ENCODE results near the gene LPP.

The LPP gene

DNA sequence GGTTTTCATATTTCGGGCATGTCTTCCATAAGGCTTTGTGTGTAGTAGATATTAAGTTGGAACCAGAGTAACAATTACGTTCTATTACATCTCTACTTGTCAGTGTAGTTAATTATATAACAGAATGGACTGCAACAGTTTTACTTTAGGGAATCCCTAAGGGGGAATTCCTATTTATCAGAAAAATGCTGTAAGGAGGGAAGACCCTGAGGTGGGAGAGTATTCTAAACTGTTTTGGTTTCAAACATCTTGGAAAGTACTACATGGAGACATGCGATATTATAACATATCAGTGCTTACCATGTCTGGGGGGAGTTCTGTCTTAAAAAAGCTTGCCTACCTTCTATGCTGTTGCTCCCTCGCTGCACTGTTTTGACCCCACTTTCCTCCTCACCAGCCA, 238.1 kb downstream of the LPP start:
- TF ChIP-seq FOXP2 (optimal IDR thresholded peaks at IDR 0.05; ENCODE audit: borderline replicate concordance, extremely low read depth, extremely low read length, insufficient read depth) (no peak), SIN3A (IDR thresholded peaks at IDR 0.05; ENCODE audit: borderline replicate concordance, insufficient read depth, low read length) (no peak), POLR2AphosphoS5 (IDR thresholded peaks at IDR 0.05; ENCODE audit: low read depth, low read length) (no peak), REST (IDR thresholded peaks at IDR 0.05; ENCODE audit: insufficient read depth in 1 of 2, low read depth in 2 of 2, low read length in 2 of 2) (no peak), TAF1 (IDR thresholded peaks at IDR 0.05; ENCODE audit: borderline replicate concordance, insufficient read depth, low read length) (no peak)

DNA sequence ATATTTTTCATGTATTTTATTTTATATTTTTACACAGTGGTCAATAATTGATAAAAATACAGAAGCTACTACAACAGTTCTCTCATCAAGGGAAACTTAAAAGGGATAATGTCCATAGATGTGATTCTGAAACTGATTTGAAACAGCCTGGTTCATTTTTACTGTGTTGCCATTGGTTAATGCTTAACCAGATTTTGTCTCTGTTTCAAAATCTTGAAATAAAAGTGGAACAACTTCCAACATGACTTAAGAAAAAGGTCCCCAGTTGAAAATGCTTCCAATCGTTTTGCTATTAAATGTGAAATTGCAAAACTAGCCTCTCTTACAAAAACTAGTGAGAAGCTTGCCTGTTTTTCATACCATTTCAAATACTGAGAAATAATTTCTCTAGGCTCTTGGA, 240.7 kb downstream of the LPP start:
- no peak for TF ChIP-seq POLR2AphosphoS5 (IDR thresholded peaks at IDR 0.05; ENCODE audit: low read depth, low read length)
- no peak for TF ChIP-seq TAF1 (IDR thresholded peaks at IDR 0.05; ENCODE audit: borderline replicate concordance, insufficient read depth, low read length)
- no peak for TF ChIP-seq FOXP2 (optimal IDR thresholded peaks at IDR 0.05; ENCODE audit: borderline replicate concordance, extremely low read depth, extremely low read length, insufficient read depth)
- TF ChIP-seq REST (IDR thresholded peaks at IDR 0.05; ENCODE audit: insufficient read depth in 1 of 2, low read depth in 2 of 2, low read length in 2 of 2) = no peak
- no peak for TF ChIP-seq SIN3A (IDR thresholded peaks at IDR 0.05; ENCODE audit: borderline replicate concordance, insufficient read depth, low read length)

DNA sequence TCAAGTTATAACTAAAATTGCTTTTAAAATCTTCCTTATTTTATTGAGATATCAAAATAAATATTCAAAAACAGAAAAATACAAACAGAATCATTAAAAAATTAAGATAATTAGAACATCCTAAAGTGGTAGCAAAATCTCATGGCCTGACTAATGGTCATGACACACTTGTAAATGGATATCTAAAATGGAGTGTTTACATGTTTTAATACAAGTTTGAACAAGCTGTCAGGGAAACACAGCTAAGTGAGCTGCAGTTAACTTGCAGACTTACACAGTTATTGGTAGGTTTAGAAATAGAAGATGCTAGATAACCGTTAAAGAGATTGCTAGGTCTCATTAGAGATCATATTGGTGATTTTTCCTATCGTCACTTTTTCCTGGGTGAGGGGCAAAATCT, 242.3 kb downstream of the LPP start:
- TF ChIP-seq SIN3A (IDR thresholded peaks at IDR 0.05; ENCODE audit: borderline replicate concordance, insufficient read depth, low read length) (no peak), TAF1 (IDR thresholded peaks at IDR 0.05; ENCODE audit: borderline replicate concordance, insufficient read depth, low read length) (no peak), FOXP2 (optimal IDR thresholded peaks at IDR 0.05; ENCODE audit: borderline replicate concordance, extremely low read depth, extremely low read length, insufficient read depth) (no peak)

DNA sequence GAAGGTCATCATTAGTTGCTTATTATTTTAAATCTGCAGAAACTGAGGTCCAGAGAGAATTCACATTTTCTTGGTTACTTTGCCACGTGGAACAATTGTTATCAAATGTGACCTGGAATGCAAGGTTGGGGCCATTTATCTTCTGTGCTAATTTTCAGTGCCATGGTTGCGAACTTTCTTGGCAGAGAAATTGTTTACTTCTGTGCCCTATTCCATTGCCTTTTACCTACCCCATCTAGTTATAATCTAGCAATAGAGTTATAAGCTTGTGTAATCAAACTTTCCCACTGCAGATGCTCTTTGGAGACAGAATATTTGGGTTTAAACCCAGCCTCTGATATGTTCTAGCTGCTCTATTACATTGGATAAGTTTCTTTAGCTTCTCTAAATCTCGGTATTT, 242.9 kb downstream of the LPP start:
- TF ChIP-seq FOXP2 (optimal IDR thresholded peaks at IDR 0.05; ENCODE audit: borderline replicate concordance, extremely low read depth, extremely low read length, insufficient read depth) (no peak), SIN3A (IDR thresholded peaks at IDR 0.05; ENCODE audit: borderline replicate concordance, insufficient read depth, low read length) (no peak), POLR2AphosphoS5 (IDR thresholded peaks at IDR 0.05; ENCODE audit: low read depth, low read length) (no peak), TAF1 (IDR thresholded peaks at IDR 0.05; ENCODE audit: borderline replicate concordance, insufficient read depth, low read length) (no peak), REST (IDR thresholded peaks at IDR 0.05; ENCODE audit: insufficient read depth in 1 of 2, low read depth in 2 of 2, low read length in 2 of 2) (no peak)

DNA sequence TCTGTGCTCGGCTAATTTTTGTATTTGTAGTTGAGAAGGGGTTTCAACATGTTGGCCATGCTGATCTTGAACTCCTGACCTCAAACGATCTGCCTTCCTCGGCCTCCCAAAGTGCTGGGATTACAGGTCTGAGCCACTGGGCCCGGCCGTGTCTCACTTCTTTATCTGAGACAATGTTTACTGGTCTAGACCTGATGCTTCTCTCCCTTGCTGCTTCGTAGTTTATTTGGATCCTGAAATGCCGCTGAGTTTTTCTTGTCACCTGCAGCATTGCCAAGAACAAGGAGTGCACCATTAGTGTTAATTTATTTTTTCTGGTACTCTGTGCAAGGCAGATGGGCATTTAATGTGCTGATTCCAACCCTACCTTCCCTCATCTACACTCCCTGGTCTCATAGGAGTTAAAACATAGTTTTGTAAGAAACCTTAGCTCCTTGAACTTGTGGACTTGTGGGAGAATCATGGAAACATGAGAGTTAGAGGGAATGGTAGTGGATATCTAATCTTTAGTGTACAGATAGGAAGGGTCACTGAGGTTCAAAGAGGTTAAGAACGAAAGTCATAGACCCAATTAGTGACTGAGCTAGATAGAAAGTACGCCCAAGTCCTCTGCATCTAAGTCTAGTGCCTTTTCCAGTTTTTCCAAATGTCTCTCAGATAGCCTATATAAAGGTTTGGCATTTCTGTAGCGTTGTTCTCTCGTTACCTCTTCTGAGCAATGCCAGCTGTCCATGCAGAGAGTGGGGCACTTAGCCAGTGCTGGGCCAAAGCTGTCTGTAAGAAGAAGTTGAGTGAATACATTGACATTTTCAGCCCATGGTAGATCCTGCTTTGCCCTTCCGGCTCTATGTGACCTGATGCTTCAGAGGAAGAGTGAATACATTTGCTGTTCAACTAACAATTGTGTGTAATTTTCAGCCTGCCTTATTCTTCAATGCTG, 244.1 kb downstream of the LPP start:
- TF ChIP-seq FOXP2 (optimal IDR thresholded peaks at IDR 0.05; ENCODE audit: borderline replicate concordance, extremely low read depth, extremely low read length, insufficient read depth) (no peak), TAF1 (IDR thresholded peaks at IDR 0.05; ENCODE audit: borderline replicate concordance, insufficient read depth, low read length) (no peak), POLR2AphosphoS5 (IDR thresholded peaks at IDR 0.05; ENCODE audit: low read depth, low read length) (no peak), SIN3A (IDR thresholded peaks at IDR 0.05; ENCODE audit: borderline replicate concordance, insufficient read depth, low read length) (no peak), REST (IDR thresholded peaks at IDR 0.05; ENCODE audit: insufficient read depth in 1 of 2, low read depth in 2 of 2, low read length in 2 of 2) (no peak)
